Esophagus mucosa (tissue), 1 donor: Measurements from ENCODE around the gene FAM110A. TPM values are rescaled to one million over a fixed set of nuclear protein-coding genes. Genes with fewer than 3 reads are reported as not detected.
"Not testable (repeated sequence)": the region's sequence is repeated elsewhere in the genome, so short reads cannot be mapped to it uniquely, and the experiment has no call there.

Source experiments
- ATAC-seq: fragments of 200-7000 bp; cut with Tn5 transposase; one replicate; pipeline ENCODE4 v1.9.1; 2020
- total RNA-seq: library from RNA; stranded (reverse); gene quantifications from one replicate; pipeline ENCODE4 v1.2.4, GENCODE V29; 2023
- donor health status: DM: yes; HTN: yes; CAD: no.

FAM110A gene
- total RNA-seq, 1 donor from 2014 or later: 32.8 TPM

GRCh38 chr20:844473-845225 lies 11.1 kb downstream of the FAM110A start:
- ATAC-seq: peak; percentile 90

- no peak for ATAC-seq
These were observed 11.8 kb downstream of the FAM110A start for GRCh38 chr20:845226-845868.

GRCh38 chr20:845941-846893 lies 12.7 kb downstream of the FAM110A start:
- ATAC-seq: no peak

GRCh38 chr20:846894-847278 lies 13.4 kb downstream of the FAM110A start:
- ATAC-seq: no peak

- ATAC-seq: no peak
These were observed 14.7 kb downstream of the FAM110A start for GRCh38 chr20:848193-848592.

- not testable (repeated sequence) for ATAC-seq
These were observed 15.2 kb downstream of the FAM110A start for GRCh38 chr20:848731-849130.

- no peak for ATAC-seq
These were observed 20.0 kb downstream of the FAM110A start for GRCh38 chr20:853406-853996.

GRCh38 chr20:854601-855000 lies 21.1 kb downstream of the FAM110A start:
- ATAC-seq: peak; percentile 34

GRCh38 chr20:855466-856360 lies 22.2 kb downstream of the FAM110A start:
- peak; percentile 33 for ATAC-seq

- peak; percentile 79 for ATAC-seq
These were observed 22.9 kb downstream of the FAM110A start for GRCh38 chr20:856361-856775.

GRCh38 chr20:858011-858410 lies 24.5 kb downstream of the FAM110A start:
- peak; percentile 45 for ATAC-seq

- no peak for ATAC-seq
These were observed 26.3 kb downstream of the FAM110A start for GRCh38 chr20:859751-860231.

- ATAC-seq: no peak
These were observed 27.4 kb downstream of the FAM110A start for GRCh38 chr20:860891-861290.

- no peak for ATAC-seq
These were observed 31.9 kb downstream of the FAM110A start for GRCh38 chr20:865440-865839.

GRCh38 chr20:868279-868678 lies 34.8 kb downstream of the FAM110A start:
- no peak for ATAC-seq

GRCh38 chr20:869606-870005 lies 36.1 kb downstream of the FAM110A start:
- ATAC-seq: no peak

- ATAC-seq: no peak
These were observed 37.2 kb downstream of the FAM110A start for GRCh38 chr20:870758-871157.

GRCh38 chr20:871436-871835 lies 37.9 kb downstream of the FAM110A start:
- ATAC-seq: no peak

- ATAC-seq: no peak
These were observed 38.4 kb downstream of the FAM110A start for GRCh38 chr20:871948-872347.

GRCh38 chr20:872855-873520 lies 39.5 kb downstream of the FAM110A start:
- ATAC-seq: no peak
